GM21786 (cell line): Measurements from ENCODE around the gene PLCB4.
A peak's percentile ranks its signal among the peaks of the same experiment; 100 is the strongest.

Source experiments
- ATAC-seq: cut with Tn5 transposase; IDR thresholded peaks from one replicate; pipeline ENCODE4 v1.9.1; 2021; ENCODE audit not compliant: unreplicated experiment

The PLCB4 gene

DNA sequence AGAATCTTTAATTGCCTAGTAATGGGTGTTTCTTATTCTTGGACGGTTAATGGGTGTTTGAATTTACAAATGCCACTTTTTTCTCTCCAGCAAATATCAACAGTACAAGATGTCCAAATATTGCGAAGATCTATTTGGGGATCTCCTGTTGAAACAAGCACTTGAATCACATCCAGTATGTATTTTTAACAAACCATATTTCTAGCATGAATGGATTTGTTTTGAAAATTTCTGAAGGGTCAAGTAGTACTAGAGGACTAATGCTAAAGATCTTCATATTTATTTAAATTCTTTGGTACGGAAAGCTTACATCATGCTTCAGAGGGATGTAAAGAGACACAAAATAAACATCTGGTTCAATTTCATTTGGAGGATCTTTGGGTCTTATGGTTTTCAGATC lies 321.6 kb downstream of the PLCB4 start:
- no peak for ATAC-seq

GRCh38 chr20:9392892-9393857 lies 324.3 kb downstream of the PLCB4 start:
- ATAC-seq: no peak

DNA sequence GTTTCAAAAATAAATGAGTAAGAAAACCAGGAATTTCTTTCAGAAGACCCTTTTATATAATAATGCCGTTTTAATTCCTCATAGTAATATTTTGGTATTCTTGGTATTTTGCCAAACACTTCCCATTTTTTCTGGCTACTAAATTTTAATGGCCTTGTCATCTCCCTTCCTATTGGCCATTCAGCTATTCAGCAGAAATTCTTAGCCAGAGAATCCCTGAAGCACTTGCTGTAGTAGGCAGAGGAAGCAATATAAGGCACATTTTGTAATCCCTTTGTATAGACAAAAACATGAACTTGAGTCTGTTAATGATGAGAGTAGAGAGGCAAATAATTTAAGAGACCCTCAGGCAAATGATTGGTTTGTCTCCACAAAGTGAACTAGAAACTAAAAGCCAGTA lies 327.1 kb downstream of the PLCB4 start:
- no peak for ATAC-seq

DNA sequence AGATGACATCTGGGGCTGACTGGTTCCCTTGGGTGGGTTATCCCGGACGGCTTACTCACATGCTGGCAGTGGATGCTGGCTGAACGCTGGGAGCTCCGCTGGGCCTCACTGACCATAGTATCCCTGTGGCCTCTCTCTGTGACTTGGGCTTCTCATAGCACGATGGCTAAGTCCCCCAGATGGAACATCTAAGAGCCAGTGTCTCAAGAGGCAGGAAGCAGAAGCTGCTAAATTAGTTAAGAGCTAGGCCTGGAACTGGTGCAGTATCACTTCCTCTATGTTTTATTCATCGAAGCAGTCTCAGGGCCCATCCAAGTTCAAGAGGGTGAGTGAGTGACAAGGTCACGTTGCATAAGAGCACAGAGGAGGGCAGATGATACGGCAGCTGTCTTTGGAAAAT lies 329.0 kb downstream of the PLCB4 start:
- ATAC-seq: peak; percentile 93

GRCh38 chr20:9398882-9399281 lies 330.0 kb downstream of the PLCB4 start:
- no peak for ATAC-seq

DNA sequence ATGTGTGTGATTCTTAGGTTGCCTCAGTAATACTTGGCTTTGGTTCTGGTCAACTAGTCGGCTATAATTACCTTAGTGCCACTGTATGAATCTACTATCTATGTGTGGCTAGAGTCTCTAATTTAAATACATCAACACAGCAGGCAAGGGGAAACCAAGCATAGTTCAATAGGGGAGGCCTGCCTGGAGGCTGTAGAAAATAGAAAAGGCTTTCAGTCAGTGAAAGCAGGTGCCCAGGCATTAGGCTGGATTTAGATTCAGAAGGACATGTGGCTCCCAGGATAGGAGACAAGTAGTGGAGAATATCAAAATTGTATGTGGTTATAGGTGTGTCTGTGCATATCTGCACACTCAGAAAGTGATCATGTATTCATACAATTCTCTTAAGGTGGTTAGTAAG lies 330.4 kb downstream of the PLCB4 start:
- ATAC-seq: no peak

DNA sequence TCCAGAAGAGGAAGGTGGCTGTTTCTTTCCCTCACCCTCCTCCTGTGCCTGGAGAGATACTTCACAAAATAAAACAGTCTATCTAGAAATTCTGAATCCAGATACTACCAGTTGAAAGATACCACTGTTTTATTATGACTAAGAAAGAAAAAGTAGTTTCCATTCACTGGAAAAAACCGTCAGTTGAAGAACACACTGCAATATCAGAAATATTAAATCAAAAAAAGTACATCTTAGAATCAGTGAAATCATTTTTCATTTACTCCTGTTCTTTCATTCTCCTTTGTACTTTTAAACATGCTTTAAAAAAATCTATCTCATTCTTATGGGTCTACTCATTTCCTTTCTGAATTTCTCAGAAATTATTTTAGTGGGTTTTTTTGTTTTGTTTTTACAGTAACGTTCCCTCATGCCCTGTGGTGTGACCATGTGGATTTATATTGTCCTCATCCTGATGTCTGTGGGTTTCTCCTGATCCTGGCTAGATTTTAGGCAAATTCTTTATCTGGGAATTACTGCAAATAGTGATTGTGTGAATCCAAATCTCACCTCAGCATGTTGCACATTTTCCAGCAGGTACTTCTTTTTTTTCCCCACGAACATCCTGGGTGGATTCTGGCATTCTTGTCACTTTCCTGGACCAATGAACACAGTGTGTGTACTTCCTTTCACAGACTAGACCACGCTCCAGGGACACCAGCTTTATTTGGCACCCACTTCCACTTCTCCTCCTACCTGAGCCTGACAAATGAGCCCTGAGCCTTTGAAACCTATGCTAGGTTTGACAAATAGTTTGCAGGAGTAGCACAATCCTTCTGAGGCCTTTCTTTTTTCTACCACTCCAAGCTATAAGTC lies 331.5 kb downstream of the PLCB4 start:
- ATAC-seq: no peak

DNA sequence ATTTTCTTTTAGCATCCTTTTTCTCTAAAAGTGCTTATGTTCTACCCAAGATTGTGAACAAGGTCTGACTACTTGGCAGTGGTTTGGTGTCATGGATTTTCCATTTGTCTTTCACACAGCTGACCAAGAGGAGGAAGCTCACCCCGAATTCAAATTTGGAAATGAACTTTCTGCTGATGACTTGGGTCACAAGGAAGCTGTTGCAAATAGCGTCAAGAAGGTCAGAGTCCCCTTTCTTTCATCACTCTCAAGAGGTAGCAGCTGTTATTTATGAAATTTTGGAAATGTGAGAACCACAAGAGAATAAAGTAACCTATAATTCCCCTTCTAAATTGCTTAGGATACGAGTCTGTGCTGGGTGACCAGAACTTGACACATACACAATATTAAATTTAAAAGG lies 332.5 kb downstream of the PLCB4 start:
- no peak for ATAC-seq

DNA sequence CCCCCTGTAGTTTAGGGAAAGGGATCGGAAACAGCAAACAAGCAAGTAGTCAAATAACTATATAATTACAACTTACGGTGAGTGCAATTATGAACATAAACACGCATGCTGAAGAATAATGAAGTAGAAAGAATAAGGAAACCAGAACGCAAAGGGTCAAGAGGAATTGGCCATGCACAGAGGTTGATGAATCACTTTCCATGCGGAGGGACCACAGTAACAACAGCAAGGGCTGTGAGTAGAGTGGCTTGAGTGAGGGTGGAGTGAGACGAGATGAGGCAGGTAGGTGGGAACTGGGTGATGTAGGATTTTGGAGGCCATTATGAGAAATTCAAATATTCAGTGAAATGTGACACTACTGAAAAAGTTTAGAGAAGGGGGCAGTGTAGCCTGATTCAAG lies 333.3 kb downstream of the PLCB4 start:
- no peak for ATAC-seq

DNA sequence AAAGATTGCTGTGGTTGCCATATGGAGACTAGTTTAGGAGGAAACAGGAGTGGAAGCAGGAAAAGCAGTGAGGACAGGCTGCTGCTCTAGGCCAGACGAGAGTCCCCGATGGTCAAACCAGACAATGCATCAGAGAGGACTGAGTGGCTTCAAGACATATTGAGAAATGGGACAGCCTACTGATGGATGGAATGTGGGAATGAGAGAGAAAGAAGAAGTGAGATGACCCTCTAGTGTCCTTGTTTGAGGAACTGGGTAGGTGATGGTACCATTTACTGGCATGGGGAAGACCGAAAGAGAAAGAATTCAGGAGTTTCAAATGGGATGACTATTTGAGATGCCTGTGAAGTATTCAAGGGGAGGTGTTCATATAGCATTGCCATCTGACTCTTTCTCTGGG lies 333.7 kb downstream of the PLCB4 start:
- no peak for ATAC-seq

- no peak for ATAC-seq
These were observed 334.6 kb downstream of the PLCB4 start for GRCh38 chr20:9403448-9403847.

DNA sequence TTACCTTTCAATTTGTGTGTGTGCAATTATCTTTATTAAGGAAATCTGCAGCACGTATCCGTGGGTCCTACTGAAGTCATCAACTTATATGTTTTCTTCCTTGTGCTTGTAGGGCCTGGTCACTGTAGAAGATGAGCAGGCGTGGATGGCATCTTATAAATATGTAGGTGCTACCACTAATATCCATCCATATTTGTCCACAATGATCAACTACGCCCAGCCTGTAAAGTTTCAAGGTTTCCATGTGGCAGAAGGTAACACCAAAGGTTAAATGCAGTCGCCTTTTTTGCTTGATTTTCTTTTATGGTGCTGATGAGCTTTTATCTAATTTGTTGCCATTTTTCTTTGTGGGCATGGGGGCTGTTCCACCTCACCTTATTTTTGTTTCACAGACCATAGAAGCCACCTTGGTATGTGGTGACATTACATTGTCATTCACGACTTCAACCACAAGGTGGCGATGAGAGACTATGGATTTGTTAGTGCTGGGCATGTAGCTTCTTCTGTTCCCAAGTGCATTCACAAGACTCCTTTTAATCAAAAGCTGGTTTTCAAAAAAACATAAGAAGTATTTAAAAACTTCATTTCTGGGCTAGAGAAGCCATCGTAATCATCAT lies 339.0 kb downstream of the PLCB4 start:
- ATAC-seq: peak; percentile 68

- ATAC-seq: no peak
These were observed 339.8 kb downstream of the PLCB4 start for GRCh38 chr20:9408422-9409300.

DNA sequence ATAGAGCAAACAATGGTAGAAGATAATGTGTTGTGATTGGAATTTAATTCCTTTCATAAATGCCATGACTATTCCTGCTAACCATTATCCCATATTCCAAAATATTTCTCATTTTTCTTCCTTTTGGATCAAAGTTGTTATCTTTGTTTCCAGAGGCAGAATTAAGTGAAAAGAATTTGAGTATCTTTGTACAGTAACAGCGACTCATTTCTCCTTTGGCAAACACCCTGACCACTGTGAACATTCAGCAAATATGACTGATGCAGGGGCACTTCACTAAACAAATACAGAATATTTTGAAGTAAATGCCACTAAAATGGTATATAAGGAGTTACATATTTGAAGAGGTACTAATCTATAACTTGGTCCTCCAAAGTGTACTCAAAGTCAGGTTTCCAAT lies 340.5 kb downstream of the PLCB4 start:
- no peak for ATAC-seq

DNA sequence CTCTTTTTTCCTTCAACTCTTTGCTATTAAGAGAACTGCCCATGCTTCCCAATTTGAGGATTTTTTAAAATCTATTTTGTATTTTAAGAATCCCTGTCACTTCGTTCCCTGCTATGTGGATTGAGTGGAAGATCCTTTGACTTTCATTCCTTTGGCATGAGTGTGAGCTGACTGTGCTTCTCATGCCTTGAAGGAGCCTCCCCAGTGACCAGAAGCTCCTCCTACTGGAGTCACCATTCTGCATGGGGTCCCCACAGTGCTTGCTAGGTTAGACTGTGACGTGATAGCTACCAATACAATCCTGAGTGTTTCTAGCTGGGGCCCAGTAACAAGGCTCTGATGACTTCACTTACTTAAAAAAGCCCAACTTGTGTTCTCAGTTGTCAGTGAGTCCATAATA lies 341.1 kb downstream of the PLCB4 start:
- no peak for ATAC-seq

GRCh38 chr20:9411833-9412232 lies 342.9 kb downstream of the PLCB4 start:
- no peak for ATAC-seq

- ATAC-seq: peak; percentile 65
These were observed 343.4 kb downstream of the PLCB4 start for GRCh38 chr20:9412309-9412708.

DNA sequence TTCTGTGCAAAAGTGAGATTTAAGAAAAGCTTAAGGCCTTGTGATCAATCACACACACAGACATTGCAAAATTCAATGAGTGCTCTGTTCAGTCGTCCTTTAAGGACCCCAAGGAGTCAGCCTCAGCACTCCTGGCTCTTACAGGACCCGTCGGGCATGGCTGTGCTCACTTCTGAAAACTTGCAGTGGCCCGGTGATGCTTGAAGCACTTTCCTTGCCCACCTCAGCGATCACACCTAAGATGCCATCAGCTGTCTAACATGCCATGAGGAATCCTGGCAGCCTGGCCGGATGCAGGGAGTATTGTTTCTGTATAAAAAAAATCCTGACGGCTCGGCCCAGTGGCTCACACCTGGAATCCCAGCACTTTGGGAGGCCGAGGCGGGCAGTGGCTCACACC lies 344.1 kb downstream of the PLCB4 start:
- ATAC-seq: no peak

DNA sequence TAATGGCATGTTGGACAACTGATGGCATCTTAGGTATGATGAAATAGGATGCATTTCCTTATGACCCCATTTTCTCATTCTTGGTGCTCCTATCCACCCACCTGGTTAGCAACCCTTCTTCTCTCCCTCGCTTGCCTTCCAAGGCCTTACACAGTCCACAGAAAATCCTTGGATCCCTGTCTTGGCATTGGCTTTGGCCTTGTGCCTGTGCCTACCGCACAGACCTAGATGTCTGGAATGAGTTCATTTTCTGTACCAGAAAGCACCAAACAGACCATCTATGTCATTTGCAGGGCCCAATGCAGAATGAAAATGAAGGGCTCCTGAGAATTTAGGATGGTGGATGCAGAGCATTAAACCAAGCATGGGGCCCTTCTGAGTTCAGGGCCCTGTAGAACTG lies 346.5 kb downstream of the PLCB4 start:
- no peak for ATAC-seq

DNA sequence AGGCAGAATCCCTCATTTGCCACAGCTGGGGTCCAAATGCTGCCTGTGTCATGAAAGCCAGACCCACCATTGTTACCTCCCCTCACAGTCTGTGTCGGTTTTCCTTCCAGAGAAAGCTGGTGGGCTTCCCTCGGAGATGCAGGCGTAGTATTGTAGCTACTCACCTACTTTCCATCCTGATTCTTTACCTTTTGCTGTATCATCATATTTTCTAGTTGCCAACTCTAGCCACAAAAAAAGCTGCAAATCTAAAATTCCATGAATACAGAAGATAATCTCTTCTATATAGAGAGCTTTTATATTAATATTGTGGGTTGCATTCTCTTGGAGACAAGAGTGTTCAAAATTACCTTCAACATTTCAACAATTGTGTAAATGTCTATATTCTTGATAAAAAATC lies 347.5 kb downstream of the PLCB4 start:
- ATAC-seq: no peak

- ATAC-seq: no peak
These were observed 348.8 kb downstream of the PLCB4 start for GRCh38 chr20:9417665-9418064.
